Tibial nerve (tissue), 4 donors: ENCODE data around the gene MALRD1. TPM values are rescaled to one million over a fixed set of nuclear protein-coding genes. Genes with fewer than 3 reads are reported as not detected.

Experiments
- DNase-seq, 2 donors: peaks; one replicate each; pipeline ENCODE4 v3.0.0-alpha.2; 2019; ENCODE audit warnings: low spot score in 2 of 2
- H3K27ac ChIP-seq, 4 donors: fragments of 200-600 bp; sonication (generic) in 3 of 4; one replicate each; pipeline ENCODE4 v1.5.1; 2017 to 2019; ENCODE audit warnings: mild to moderate bottlenecking in 1 of 4
- H3K27me3 ChIP-seq, 2 donors: fragments of 200-600 bp; sonication (generic) in 1 of 2; one replicate each; pipeline versions ENCODE4 v1.5.1 to v1.6.0; 2017 to 2019
- H3K36me3 ChIP-seq, 3 donors: fragments of 200-600 bp; sonication (generic); one replicate each; pipeline ENCODE4 v1.5.1; 2018 to 2019
- H3K4me1 ChIP-seq, 4 donors: fragments of 200-600 bp; sonication (generic) in 3 of 4; one replicate each; pipeline ENCODE4 v1.5.1; 2017 to 2019
- H3K4me3 ChIP-seq, 4 donors: fragments of 200-600 bp; sonication (generic) in 3 of 4; one replicate each; pipeline ENCODE4 v1.5.1; 2017 to 2019; ENCODE audit warnings: mild to moderate bottlenecking in 1 of 4, moderate library complexity in 1 of 4
- H3K9me3 ChIP-seq, 4 donors: fragments of 200-600 bp; sonication (generic) in 3 of 4; one replicate each; pipeline ENCODE4 v1.5.1; 2017 to 2019
- EP300 ChIP-seq, 2 donors: sonication (generic); formaldehyde crosslinking; IDR thresholded peaks; one replicate each; pipeline ENCODE4 v1.6.1; 2017; ENCODE audit warnings: antibody characterized with exemption in 2 of 2, mild to moderate bottlenecking in 1 of 2
- POLR2A ChIP-seq, 2 donors: fragments of 450-650 bp; IDR thresholded peaks; one replicate each; pipeline ENCODE4 v1.6.1; 2017; ENCODE audit warnings: antibody characterized with exemption in 2 of 2, mild to moderate bottlenecking in 2 of 2, moderate library complexity in 2 of 2
- WGBS, 2 donors: methylation state at CpG; one replicate each; pipeline ENCODE4 v1.1.5; 2018; 5-methylcytosine and 5-hydroxymethylcytosine counted together
- total RNA-seq, 4 donors: library from RNA; depleted of rRNA; stranded (reverse); fragments of >200 nt; gene quantifications; one replicate each; pipeline ENCODE4 v1.1.0, GENCODE V29; 2016
- TF ChIP-seq, protein P1 (sequence below), 5 experiments: fragments of 200-600 bp in 3 of 5; fragments of 450-650 bp in 2 of 5; sonication (generic) in 3 of 5; IDR thresholded peaks; one replicate each; pipeline ENCODE4 v1.5.1; 2016 to 2019; ENCODE audit warnings: antibody characterized with exemption in 5 of 5, mild to moderate bottlenecking in 3 of 5, moderate library complexity in 2 of 5

MALRD1 gene
- total RNA-seq, 4 donors from 2014 or later, result 1.3 to 5.4 (median 3.6) TPM; not detected in 1

DNA sequence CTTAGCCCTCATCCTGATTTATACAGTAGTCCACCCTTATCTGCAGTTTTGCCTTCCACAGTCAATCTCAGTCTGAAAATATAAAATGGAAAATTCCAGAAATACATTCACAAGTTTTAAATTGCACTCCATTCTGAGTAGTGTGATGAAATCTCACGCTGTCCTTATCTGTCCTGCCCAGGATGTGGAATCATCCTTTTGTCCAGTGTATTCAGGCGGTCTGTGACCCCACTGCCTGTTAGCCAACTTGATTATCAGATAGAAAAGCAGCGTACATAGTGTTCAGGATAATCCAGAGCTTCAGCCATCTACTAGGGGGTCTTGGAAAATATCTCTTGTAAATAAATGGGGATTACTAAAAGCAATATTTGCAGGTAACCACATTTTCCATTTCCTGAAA lies 146.3 kb downstream of the MALRD1 start:
- Histone ChIP-seq H3K9me3 (peaks cover 0 to 8% (median under 1%) of the 10 kb centered on the region in 4 donors), H3K4me1 (no peaks in the 10 kb centered on the region), H3K36me3 (no peaks in the 10 kb centered on the region), H3K27ac (no peak overlapping the region), H3K27me3 (no peaks in the 10 kb centered on the region), H3K4me3 (no peak overlapping the region)
- TF ChIP-seq POLR2A (IDR thresholded peaks at IDR 0.05) (no peak), EP300 (IDR thresholded peaks at IDR 0.05) (no peak)
- TF ChIP-seq, protein P1, sequence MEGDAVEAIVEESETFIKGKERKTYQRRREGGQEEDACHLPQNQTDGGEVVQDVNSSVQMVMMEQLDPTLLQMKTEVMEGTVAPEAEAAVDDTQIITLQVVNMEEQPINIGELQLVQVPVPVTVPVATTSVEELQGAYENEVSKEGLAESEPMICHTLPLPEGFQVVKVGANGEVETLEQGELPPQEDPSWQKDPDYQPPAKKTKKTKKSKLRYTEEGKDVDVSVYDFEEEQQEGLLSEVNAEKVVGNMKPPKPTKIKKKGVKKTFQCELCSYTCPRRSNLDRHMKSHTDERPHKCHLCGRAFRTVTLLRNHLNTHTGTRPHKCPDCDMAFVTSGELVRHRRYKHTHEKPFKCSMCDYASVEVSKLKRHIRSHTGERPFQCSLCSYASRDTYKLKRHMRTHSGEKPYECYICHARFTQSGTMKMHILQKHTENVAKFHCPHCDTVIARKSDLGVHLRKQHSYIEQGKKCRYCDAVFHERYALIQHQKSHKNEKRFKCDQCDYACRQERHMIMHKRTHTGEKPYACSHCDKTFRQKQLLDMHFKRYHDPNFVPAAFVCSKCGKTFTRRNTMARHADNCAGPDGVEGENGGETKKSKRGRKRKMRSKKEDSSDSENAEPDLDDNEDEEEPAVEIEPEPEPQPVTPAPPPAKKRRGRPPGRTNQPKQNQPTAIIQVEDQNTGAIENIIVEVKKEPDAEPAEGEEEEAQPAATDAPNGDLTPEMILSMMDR (IDR thresholded peaks at IDR 0.05), result no peak
- no peak for DNase-seq
- 84 to 91% methylated on average over 3 of the region's 3 CpGs for WGBS, 2 donors

DNA sequence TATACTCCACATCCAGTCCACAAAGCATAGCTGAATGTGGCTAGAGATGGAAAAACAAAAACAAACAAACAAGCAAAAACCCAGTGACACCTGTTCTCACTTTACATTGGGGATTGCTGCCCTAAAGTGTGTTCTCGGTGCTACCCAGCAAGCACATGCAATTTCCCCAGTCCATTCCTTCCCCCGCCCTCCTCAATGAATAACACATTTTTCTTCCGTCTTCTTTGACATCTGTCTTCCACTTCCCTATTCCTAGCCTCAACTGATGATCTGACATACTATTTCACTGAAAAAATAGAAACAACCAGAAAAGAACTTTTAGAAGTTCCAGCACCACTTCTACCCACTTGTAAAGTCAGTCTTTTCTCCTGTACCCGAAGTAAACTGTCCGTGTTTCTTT lies 147.1 kb downstream of the MALRD1 start:
- no peak for DNase-seq
- WGBS, 2 donors, result 77 to 81% methylated on average over 5 of the region's 5 CpGs
- no peak overlapping the region for H3K4me3 ChIP-seq
- H3K27me3 ChIP-seq, result no peaks in the 10 kb centered on the region
- H3K4me1 ChIP-seq, result no peaks in the 10 kb centered on the region
- peaks cover 0 to 3% (median 0%) of the 10 kb centered on the region in 4 donors for H3K9me3 ChIP-seq
- TF ChIP-seq POLR2A (IDR thresholded peaks at IDR 0.05) (no peak), EP300 (IDR thresholded peaks at IDR 0.05) (no peak)
- TF ChIP-seq, protein P1 (IDR thresholded peaks at IDR 0.05), result no peak
- H3K36me3 ChIP-seq, result no peaks in the 10 kb centered on the region
- H3K27ac ChIP-seq, result no peak overlapping the region

DNA sequence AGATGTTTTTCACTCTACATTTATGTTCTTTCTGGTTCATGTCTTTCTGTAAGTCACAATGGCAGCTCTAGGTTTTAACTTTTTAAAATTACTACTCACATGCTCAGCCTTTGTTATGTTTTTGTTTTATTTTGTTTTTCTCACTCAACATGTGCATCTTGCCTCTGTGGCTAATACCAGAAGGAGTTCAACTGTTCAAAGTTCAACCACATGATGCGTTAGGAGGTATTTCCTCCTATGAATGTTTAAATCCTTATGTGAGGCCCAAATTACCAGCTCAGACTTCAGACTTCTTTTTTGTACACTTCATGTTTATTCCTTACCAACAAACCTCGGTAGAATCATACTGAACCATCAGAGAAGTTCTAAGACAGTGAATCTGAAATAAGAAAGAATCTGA lies 151.6 kb downstream of the MALRD1 start:
- no peak for DNase-seq
- Histone ChIP-seq H3K27me3 (no peaks in the 10 kb centered on the region), H3K27ac (no peak overlapping the region), H3K36me3 (no peaks in the 10 kb centered on the region), H3K4me3 (no peak overlapping the region), H3K4me1 (no peaks in the 10 kb centered on the region), H3K9me3 (no peaks in the 10 kb centered on the region)
- WGBS, 2 donors, result 58 to 62% methylated on average over 2 of the region's 2 CpGs
- TF ChIP-seq POLR2A (IDR thresholded peaks at IDR 0.05) (no peak), EP300 (IDR thresholded peaks at IDR 0.05) (no peak)
- TF ChIP-seq, protein P1 (IDR thresholded peaks at IDR 0.05), result no peak

DNA sequence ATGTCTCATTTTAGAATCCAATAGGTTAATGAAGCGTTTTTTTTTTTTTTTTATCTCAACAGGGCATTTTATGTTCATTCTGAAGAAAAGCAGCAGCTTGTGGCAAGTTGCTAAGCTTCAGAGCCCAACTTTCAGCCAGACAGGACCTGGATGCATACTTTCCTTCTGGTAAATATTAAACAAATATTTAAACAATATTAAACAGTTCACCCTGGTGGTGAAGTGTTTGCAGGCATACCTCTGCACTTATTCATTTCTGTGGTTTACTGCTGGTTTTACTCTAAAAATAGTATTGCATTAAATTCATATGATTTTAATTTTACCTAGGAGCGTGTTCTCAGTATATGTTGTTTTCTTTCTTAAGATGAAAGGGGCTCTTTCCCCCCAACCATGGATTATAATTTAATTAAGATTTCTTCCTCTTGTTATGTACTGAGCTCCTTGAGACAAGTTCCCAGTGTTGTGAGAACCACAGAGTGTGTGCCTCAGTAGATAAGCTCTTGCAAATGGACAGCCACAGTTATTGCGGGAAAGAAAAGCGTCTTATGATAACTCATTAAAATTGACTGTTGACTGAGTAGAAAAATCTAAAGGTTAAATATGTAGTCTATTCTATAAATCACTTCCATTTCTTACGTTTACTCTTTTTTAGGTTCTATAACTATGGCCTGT lies 155.8 kb downstream of the MALRD1 start:
- no peak overlapping the region for H3K4me3 ChIP-seq
- no peaks in the 10 kb centered on the region for H3K36me3 ChIP-seq
- no peak for DNase-seq
- no peaks in the 10 kb centered on the region for H3K9me3 ChIP-seq
- 80 to 83% methylated on average over 5 of the region's 5 CpGs for WGBS, 2 donors
- H3K4me1 ChIP-seq, result no peaks in the 10 kb centered on the region
- TF ChIP-seq EP300 (IDR thresholded peaks at IDR 0.05), result no peak
- TF ChIP-seq, protein P1 (IDR thresholded peaks at IDR 0.05), result no peak
- TF ChIP-seq POLR2A (IDR thresholded peaks at IDR 0.05), result no peak
- no peak overlapping the region for H3K27ac ChIP-seq
- H3K27me3 ChIP-seq, result no peaks in the 10 kb centered on the region

DNA sequence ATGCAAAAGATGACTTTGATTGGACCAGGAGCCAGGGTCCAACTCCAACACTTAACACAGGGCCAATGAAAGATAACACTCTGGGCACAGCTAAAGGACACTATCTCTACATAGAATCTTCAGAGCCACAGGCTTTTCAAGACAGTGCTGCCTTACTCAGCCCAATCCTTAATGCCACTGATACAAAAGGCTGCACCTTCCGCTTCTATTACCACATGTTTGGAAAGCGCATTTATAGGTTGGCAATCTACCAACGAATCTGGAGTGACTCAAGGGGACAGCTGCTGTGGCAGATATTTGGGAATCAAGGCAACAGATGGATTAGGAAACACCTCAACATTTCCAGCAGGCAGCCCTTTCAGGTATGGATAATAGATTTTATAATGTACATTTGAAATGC lies 160.7 kb downstream of the MALRD1 start:
- DNase-seq, result no peak
- Histone ChIP-seq H3K27me3 (no peaks in the 10 kb centered on the region), H3K27ac (no peak overlapping the region), H3K4me3 (no peak overlapping the region), H3K9me3 (no peaks in the 10 kb centered on the region), H3K4me1 (no peaks in the 10 kb centered on the region), H3K36me3 (no peaks in the 10 kb centered on the region)
- TF ChIP-seq POLR2A (IDR thresholded peaks at IDR 0.05) (no peak), EP300 (IDR thresholded peaks at IDR 0.05) (no peak)
- TF ChIP-seq, protein P1 (IDR thresholded peaks at IDR 0.05), result no peak
- WGBS, 2 donors, result 80 to 81% methylated on average over 3 of the region's 3 CpGs
